IMR-90 (cell line): ENCODE measurements around the gene LRAT. TPM values are rescaled to one million over a fixed set of nuclear protein-coding genes. Genes with fewer than 3 reads are reported as not detected.
A peak's percentile ranks its signal among the peaks of the same experiment; 100 is the strongest.

ENCODE experiments used
- ATAC-seq: fragments of 200-7000 bp; cut with Tn5 transposase; 2 replicates; pipeline ENCODE4 v1.9.1; 2020; ENCODE audit warnings: low read depth, mild to moderate bottlenecking, moderate library complexity
- BruUV-seq: library from RNA; stranded (reverse); fragments of 400-500 nt; replicated peaks from 2 replicates; lab custom pipeline; 2021; lab: Mats Ljungman, UMichigan
- CTCF ChIA-PET: fragments of 300-600 bp; formaldehyde crosslinking; extraction: SDS; loops from one replicate; lab custom pipeline; 2021; ENCODE audit warnings: antibody characterized with exemption; lab: Yijun Ruan, JAX
- POLR2A ChIA-PET: fragments of 300-600 bp; sonication (Branson Sonifier 250); formaldehyde crosslinking; loops from one replicate; lab custom pipeline; 2022; ENCODE audit warnings: antibody characterized with exemption; ENCODE audit not compliant: unreplicated experiment; lab: Charles Lee
- DNase-seq: peaks from one replicate; pipeline ENCODE4 v3.0.0; 2013
- H2AFZ ChIP-seq: replicated peaks from 2 replicates; pipeline ENCODE3; 2013; ENCODE audit warnings: low read length, mild to moderate bottlenecking; ENCODE audit not compliant: poor library complexity
- H2AK5ac ChIP-seq: 2 replicates; pipeline ENCODE4 v1.6.1; 2013; ENCODE audit warnings: low read depth, low read length, inconsistent platforms
- H2AK9ac ChIP-seq: replicated peaks from 2 replicates; pipeline ENCODE3; 2013; ENCODE audit warnings: mild to moderate bottlenecking, low read depth, low read length, moderate library complexity; ENCODE audit not compliant: poor library complexity
- H2BK120ac ChIP-seq: 2 replicates; pipeline ENCODE4 v1.6.1; 2013; ENCODE audit warnings: low read depth, low read length, inconsistent platforms
- H2BK15ac ChIP-seq: 3 replicates; pipeline ENCODE4 v1.6.1; 2013; ENCODE audit warnings: low read depth, low read length, inconsistent platforms
- H2BK20ac ChIP-seq: 2 replicates; pipeline ENCODE4 v1.6.1; 2013; ENCODE audit warnings: low read depth, mild to moderate bottlenecking, inconsistent platforms, low read length, moderate library complexity
- H2BK5ac ChIP-seq: 2 replicates; pipeline ENCODE4 v1.6.1; 2013; ENCODE audit warnings: mild to moderate bottlenecking, low read depth, low read length, inconsistent platforms; ENCODE audit not compliant: poor library complexity, severe bottlenecking
- H3K14ac ChIP-seq: replicated peaks from 2 replicates; pipeline ENCODE4 v1.6.1; 2013; ENCODE audit warnings: low read depth, low read length, inconsistent platforms
- H3K18ac ChIP-seq: 2 replicates; pipeline ENCODE4 v1.6.1; 2013; ENCODE audit warnings: low read depth, low read length, control low read depth
- H3K23ac ChIP-seq: 2 replicates; pipeline ENCODE4 v1.6.1; 2013; ENCODE audit warnings: low read depth, low read length, inconsistent platforms
- H3K27ac ChIP-seq: 2 replicates; pipeline ENCODE4 v1.5.1; 2013; ENCODE audit warnings: mild to moderate bottlenecking, control low read depth, low read length; ENCODE audit not compliant: insufficient read depth
- H3K27me3 ChIP-seq: 2 replicates; pipeline ENCODE4 v1.6.1; 2013; ENCODE audit warnings: low read length; ENCODE audit not compliant: control insufficient read depth, insufficient read depth
- H3K36me3 ChIP-seq: 2 replicates; pipeline ENCODE4 v1.6.1; 2013; ENCODE audit warnings: low read length, mixed read lengths; ENCODE audit not compliant: control insufficient read depth, insufficient read depth
- H3K4ac ChIP-seq: 2 replicates; pipeline ENCODE4 v1.6.1; 2013; ENCODE audit warnings: low read depth, low read length, inconsistent platforms
- H3K4me1 ChIP-seq: 2 replicates; pipeline ENCODE4 v1.6.1; 2013; ENCODE audit warnings: low read length, mixed read lengths; ENCODE audit not compliant: control insufficient read depth, insufficient read depth
- H3K4me2 ChIP-seq: 2 replicates; pipeline ENCODE4 v1.6.1; 2013; ENCODE audit warnings: low read depth, mild to moderate bottlenecking, control low read depth, low read length, moderate library complexity
- H3K4me3 ChIP-seq: 2 replicates; pipeline ENCODE4 v1.5.1; 2013; ENCODE audit warnings: low read depth, mild to moderate bottlenecking, control low read depth, low read length, moderate library complexity; ENCODE audit not compliant: insufficient read depth
- H3K56ac ChIP-seq: 2 replicates; pipeline ENCODE4 v1.6.1; 2013; ENCODE audit warnings: low read length, inconsistent platforms; ENCODE audit not compliant: insufficient read depth; ENCODE audit errors: extremely low read depth
- H3K79me1 ChIP-seq, 2 experiments: 2 replicates each; pipeline ENCODE4 v1.6.1; 2013; ENCODE audit warnings: low read length in 2 of 2, inconsistent platforms in 1 of 2, low read depth in 1 of 2
- H3K9ac ChIP-seq: 2 replicates; pipeline ENCODE4 v1.6.1; 2013; ENCODE audit warnings: low read depth, low read length, control low read depth
- H3K9me1 ChIP-seq: 2 replicates; pipeline ENCODE4 v1.6.1; 2013; ENCODE audit warnings: low read length, inconsistent platforms; ENCODE audit not compliant: insufficient read depth
- H3K9me3 ChIP-seq: 2 replicates; pipeline ENCODE4 v1.6.1; 2013; ENCODE audit warnings: low read length; ENCODE audit not compliant: control insufficient read depth, insufficient read depth
- H4K20me1 ChIP-seq: 2 replicates; pipeline ENCODE4 v1.6.1; 2013; ENCODE audit warnings: low read length, inconsistent platforms; ENCODE audit not compliant: insufficient read depth
- H4K5ac ChIP-seq: 2 replicates; pipeline ENCODE4 v1.6.1; 2013; ENCODE audit warnings: mild to moderate bottlenecking, low read depth, low read length, control low read depth
- H4K8ac ChIP-seq, 2 experiments: 2 replicates each; pipeline ENCODE4 v1.6.1; 2013; ENCODE audit warnings: low read depth in 2 of 2, low read length in 2 of 2, control low read depth in 1 of 2, inconsistent platforms in 1 of 2
- H4K91ac ChIP-seq: 2 replicates; pipeline ENCODE4 v1.6.1; 2013; ENCODE audit warnings: low read depth, low read length, inconsistent platforms; ENCODE audit not compliant: insufficient read depth
- MAFK ChIP-seq: IDR thresholded peaks from 2 replicates; pipeline ENCODE4 v1.6.1; 2012; ENCODE audit warnings: low read depth, low read length, improper control_type of control experiment
- MXI1 ChIP-seq: IDR thresholded peaks from 2 replicates; pipeline ENCODE4 v1.6.1; 2012; ENCODE audit warnings: low read depth, mild to moderate bottlenecking, low read length, moderate library complexity, borderline replicate concordance
- WGBS, 2 experiments: methylation state at CpG; one replicate each; pipeline versions ENCODE4 v1.1.5 to v1.1.7; 2013; ENCODE audit warnings: missing lambda C conversion rate in 2 of 2; ENCODE audit not compliant: insufficient read length in 1 of 2; ENCODE audit errors: extremely low coverage in 2 of 2; 5-methylcytosine and 5-hydroxymethylcytosine counted together
- dilution Hi-C: fragments of 300-500 bp; cut with HindIII; formaldehyde crosslinking; loops from one replicate; pipeline ENCODE4 v1.14.3; 2018; ENCODE audit warnings: low sequenced_read_pairs; ENCODE audit not compliant: unreplicated experiment
- in situ Hi-C: fragments of 300-500 bp; cut with MboI; formaldehyde crosslinking; loops from 3 replicates; pipeline ENCODE4 v1.14.3; 2019; ENCODE audit warnings: low sequenced_read_pairs, inconsistent platforms, mixed read lengths
- intact Hi-C: fragments of 100-400 bp; cut with micrococcal nuclease; formaldehyde crosslinking; loops from 2 replicates; pipeline ENCODE4 v1.10.0; 2022
- polyA plus RNA-seq, 3 experiments: library from polyadenylated mRNA; depleted of rRNA; stranded (reverse); fragments of >200 nt; gene quantifications; 2 replicates each; pipeline ENCODE4 v1.2.3, GENCODE V29; 2012; ENCODE audit warnings: low replicate concordance in 1 of 3
- total RNA-seq: library from RNA; depleted of rRNA; stranded (reverse); fragments of >200 nt; gene quantifications from 2 replicates; pipeline ENCODE4 v1.2.3, GENCODE V29; 2012

The LRAT gene
- total and polyA plus RNA-seq, 2 of the 4 experiments (the other 2 are of a cell fraction) = under 0.01 to 0.03 TPM

GRCh38 chr4:154760895-154761294, 17.1 kb downstream of the LRAT start:
- no peak overlapping the region for H3K18ac ChIP-seq
- H3K9ac ChIP-seq = no peak overlapping the region
- H3K14ac ChIP-seq = no peak overlapping the region
- DNase-seq (no peak), ATAC-seq (no peak)
- H3K79me1 ChIP-seq = no peaks in the 10 kb centered on the region
- TF ChIP-seq MAFK (peak; percentile 61), MXI1 (no peak)
- ChIA-PET CTCF (no interaction called here), POLR2A (no interaction called here)
- H2AK5ac ChIP-seq = no peak overlapping the region
- H2BK20ac ChIP-seq = no peak overlapping the region
- no peak overlapping the region for H3K23ac ChIP-seq
- no peak overlapping the region for H2AFZ ChIP-seq
- H3K27ac ChIP-seq = no peak overlapping the region
- no peaks in the 10 kb centered on the region for H3K36me3 ChIP-seq
- dilution Hi-C loops = no loop called here
- H3K27me3 ChIP-seq = no peaks in the 10 kb centered on the region
- no peak overlapping the region for H4K5ac ChIP-seq
- no peak overlapping the region for H2BK15ac ChIP-seq
- no peak overlapping the region for H3K4ac ChIP-seq
- no peak overlapping the region for H2BK120ac ChIP-seq
- no peak overlapping the region for H4K8ac ChIP-seq
- H3K9me3 ChIP-seq = no peaks in the 10 kb centered on the region
- H2AK9ac ChIP-seq = no peak overlapping the region
- intact Hi-C loops = no loop called here
- in situ Hi-C loops = no loop called here
- H3K9me1 ChIP-seq = no peaks in the 10 kb centered on the region
- H4K91ac ChIP-seq = no peak overlapping the region
- no TSS peak for BruUV-seq
- H4K20me1 ChIP-seq = no peaks in the 10 kb centered on the region
- no peak overlapping the region for H3K56ac ChIP-seq
- H2BK5ac ChIP-seq = no peak overlapping the region
- H3K4me1 ChIP-seq = no peaks in the 10 kb centered on the region
- H3K4me2 ChIP-seq = no peak overlapping the region
- H3K4me3 ChIP-seq = no peak overlapping the region
- no CpG with 5 or more reads among the region's 2 CpGs for WGBS, 2 experiments
